HG03139 (cell line): ENCODE data around the gene VPS41.

Experiments
- ATAC-seq: cut with Tn5 transposase; IDR thresholded peaks from one replicate; pipeline ENCODE4 v1.9.1; 2021; ENCODE audit not compliant: unreplicated experiment

Gene VPS41

GRCh38 chr7:38675494-38676106, 233.4 kb downstream of the VPS41 start:
- ATAC-seq, result no peak

DNA sequence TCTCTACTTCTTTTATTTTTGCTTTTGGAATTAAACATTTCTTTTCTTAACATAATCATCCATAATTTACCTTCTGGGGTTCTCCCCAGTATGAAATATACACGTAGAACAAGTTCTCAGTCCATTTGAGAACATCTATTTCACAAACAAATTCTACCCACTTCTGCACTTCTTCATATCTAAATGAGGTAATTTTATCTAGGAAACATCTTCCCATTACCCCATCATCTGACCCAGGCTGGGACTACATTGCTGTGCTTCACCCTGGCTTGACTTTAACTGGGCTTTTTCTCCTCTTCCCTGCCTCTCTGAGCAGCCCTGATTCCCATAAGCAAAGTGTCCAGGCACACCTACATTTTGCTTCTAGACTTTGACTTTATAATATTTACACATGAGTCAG, 234.5 kb downstream of the VPS41 start:
- no peak for ATAC-seq

GRCh38 chr7:38673795-38674194, 235.2 kb downstream of the VPS41 start:
- no peak for ATAC-seq
